Astrocyte of the spinal cord (primary cell): ENCODE results near the gene POP4.

Experiments
- DNase-seq: peaks from one replicate; pipeline ENCODE4 v3.0.0; 2011; ENCODE audit warnings: low read depth, low spot score
- H3K4me3 ChIP-seq: 2 replicates; pipeline ENCODE4 v1.5.1; 2011; ENCODE audit warnings: low read depth, mild to moderate bottlenecking, low read length, moderate library complexity
- CTCF ChIP-seq: IDR thresholded peaks from 2 replicates; pipeline ENCODE4 v1.5.1; 2012; ENCODE audit warnings: low read depth, mild to moderate bottlenecking, low read length, inconsistent platforms
- in situ Hi-C: cut with HindIII; loops from 2 replicates; pipeline ENCODE4 v1.10.0; 2017; ENCODE audit warnings: low sequenced_read_pairs

Gene POP4

GRCh38 chr19:29636553-29637360 lies 30.7 kb downstream of the POP4 start:
- no peak overlapping the region for H3K4me3 ChIP-seq
- TF ChIP-seq CTCF, result no peak
- no peak for DNase-seq
- in situ Hi-C loops, result no loop called here

- in situ Hi-C loops, result no loop called here
- no peak for DNase-seq
- no peak for TF ChIP-seq CTCF
- no peak overlapping the region for H3K4me3 ChIP-seq
Measured at GRCh38 chr19:29639086-29639485, 33.0 kb downstream of the POP4 start.

GRCh38 chr19:29640231-29640630 lies 34.1 kb downstream of the POP4 start:
- H3K4me3 ChIP-seq, result no peak overlapping the region
- TF ChIP-seq CTCF, result no peak
- no peak for DNase-seq
- in situ Hi-C loops, result no loop called here

DNA sequence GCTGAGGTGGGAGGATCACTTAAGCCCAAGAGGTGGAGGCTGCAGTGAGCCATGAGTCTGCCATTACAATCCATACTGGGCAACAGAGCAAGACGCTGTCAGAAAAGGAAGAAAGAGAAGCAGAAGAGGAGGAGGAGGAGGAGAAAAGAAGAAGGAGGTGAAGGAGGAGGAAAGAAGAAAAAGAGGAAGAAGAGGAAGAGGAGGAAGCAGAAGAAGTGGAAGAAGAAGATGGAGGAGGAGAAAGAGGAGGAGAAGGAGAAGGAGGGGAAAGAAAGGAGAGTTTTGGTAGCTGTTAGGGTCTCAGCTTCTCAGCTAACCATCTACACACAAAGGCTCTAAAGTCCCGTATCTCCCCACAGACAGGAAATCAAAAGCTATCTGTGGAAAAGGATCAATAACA lies 35.5 kb downstream of the POP4 start:
- DNase-seq, result no peak
- no peak overlapping the region for H3K4me3 ChIP-seq
- in situ Hi-C loops, result no loop called here
- no peak for TF ChIP-seq CTCF

DNA sequence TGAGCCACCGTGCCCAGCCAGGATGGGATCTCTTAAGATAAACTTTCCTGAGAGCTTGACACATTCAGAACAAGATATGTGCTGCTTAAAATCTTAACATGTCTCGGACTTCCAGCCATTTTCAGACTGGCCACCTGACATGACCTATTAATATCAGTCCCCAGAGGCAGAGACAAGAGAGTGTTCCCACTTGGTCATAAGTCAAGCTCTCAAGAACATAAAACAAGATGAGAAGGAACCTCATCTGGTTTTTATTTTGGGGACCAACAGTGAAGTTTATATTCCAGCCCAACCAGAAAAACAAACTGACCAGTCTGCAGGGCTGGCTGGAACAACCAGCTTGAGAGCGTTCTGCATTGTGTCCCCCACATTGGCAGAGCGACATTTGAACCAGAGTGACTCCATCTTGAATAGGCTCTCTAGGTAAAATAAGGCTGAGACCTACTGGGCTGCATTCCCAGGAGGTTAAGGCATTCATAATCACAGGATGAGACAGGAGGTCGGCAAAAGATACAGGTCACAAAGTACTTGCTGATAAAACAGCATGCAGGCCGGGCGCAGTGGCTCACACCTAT lies 37.4 kb downstream of the POP4 start:
- in situ Hi-C loops, result no loop called here
- no peak for TF ChIP-seq CTCF
- no peak overlapping the region for H3K4me3 ChIP-seq
- no peak for DNase-seq

- H3K4me3 ChIP-seq, result no peak overlapping the region
- TF ChIP-seq CTCF, result no peak
- in situ Hi-C loops, result no loop called here
- no peak for DNase-seq
Measured at GRCh38 chr19:29644210-29644609, 38.1 kb downstream of the POP4 start.
